Measurements from ENCODE around the gene EPHA3.
"Not testable (repeated sequence)": the region's sequence is repeated elsewhere in the genome, so short reads cannot be mapped to it uniquely, and the experiment has no call there.

Gene EPHA3

DNA sequence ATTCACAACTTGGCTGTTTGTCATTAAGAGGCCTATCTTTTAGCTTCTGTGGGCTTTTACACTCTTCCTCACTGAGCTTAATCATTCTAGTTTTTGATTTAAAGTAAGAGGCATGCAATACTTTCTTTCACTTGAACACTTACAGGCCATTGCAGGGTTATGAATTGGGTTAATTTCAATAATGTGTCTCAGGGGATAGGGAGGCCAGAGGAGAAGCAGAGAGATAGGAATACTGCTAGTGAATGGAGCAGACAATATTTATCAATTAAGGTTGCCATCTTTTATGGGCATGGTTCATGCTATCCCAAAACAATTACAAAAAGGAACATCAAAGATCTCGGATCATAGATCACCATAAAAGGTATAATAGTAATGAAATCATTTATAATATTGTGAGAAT is 189.8 kb downstream of the EPHA3 start:
- DNase-seq: no peak

DNA sequence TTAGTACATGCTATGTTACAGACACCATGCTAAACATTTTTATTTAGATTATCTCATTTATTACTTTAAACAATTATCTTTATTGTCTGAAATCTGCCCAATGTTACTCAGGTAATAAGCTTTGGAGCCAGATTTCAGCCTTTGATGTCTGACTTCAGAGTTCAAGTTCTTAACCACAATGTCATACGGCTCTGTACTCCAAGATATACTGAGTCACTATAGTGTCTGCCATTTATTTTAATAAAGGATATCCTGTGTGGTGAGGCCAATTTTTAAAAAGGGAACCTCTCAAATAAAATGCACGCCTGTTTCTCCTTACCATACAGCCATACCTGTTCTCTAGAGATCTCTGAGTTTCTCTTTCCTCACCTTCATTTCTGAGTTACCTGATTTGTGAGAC is 193.1 kb downstream of the EPHA3 start:
- DNase-seq: no peak

DNA sequence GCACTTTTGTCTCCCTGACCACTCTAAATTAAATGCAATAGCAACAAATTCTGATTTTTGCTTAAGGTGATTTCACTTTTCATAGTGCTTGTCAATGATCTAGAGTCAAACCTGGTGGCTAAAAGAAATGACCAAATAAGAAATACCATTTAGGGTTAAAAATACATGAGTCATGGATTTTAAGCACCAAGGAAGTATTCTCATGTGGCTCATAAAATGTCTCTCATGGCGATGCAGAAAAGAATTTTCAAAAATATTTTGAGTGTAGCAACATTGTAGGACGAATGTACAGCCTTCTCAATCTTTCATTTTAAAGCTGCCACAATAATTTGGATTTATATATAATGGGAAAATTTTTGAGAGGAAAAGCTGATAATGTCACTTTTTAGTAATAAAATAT is 193.6 kb downstream of the EPHA3 start:
- DNase-seq: no peak

DNA sequence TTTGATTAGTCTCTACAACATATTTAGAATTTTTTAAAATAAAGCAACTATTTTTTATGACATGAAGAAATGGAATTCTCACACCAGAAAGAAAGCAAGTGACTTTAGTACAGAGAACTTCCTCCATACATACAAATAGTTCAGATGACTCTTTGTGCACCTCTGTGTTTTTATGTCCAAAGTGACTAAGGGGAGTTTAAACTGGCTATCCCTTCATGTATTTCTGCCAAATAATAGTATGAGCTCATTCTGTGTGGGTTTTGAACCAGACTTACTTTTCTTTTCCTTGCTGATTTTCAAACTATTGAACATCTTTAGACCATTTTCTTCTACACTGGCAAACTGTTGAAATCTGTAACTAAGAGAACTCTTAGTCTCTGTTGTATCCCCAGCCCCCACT is 196.3 kb downstream of the EPHA3 start:
- DNase-seq: no peak

DNA sequence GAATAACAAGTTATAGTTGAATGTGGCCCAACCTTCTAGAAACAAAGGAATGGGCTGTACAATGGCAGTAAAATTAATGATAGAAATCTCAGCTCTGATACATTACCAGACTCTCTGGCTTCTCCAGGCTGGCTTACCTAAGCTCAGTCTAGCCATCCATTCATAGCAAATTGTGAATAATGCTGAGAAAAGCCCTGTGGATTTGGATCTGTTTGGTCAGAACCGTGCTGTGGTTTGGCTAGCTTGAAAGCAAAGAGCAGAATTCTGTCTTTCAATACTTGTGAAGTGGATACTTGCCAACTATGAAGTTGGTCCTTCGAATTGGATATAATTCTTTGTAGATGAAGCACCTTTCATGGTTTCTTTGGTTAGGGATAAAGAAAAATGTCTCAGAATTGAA is 199.1 kb downstream of the EPHA3 start:
- no peak for DNase-seq

DNA sequence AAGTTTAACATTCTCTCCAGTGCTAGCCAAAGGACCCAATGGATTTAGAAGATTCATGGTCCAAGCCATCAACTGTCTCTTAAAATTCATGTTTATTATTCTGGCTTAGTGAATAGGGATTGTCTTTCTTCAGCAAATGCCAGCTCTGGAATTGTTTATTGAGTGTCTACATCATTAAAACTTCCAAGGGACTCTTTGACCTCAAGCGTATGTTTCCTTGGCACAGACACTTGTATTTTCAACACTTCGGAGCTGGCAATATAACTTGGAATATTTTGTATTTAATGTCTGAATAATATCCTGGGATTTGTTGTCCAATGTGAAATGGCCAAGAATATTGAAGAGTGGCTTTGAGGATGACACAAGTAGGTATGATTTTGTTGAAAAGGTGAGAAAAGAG is 204.2 kb downstream of the EPHA3 start:
- DNase-seq: no peak

DNA sequence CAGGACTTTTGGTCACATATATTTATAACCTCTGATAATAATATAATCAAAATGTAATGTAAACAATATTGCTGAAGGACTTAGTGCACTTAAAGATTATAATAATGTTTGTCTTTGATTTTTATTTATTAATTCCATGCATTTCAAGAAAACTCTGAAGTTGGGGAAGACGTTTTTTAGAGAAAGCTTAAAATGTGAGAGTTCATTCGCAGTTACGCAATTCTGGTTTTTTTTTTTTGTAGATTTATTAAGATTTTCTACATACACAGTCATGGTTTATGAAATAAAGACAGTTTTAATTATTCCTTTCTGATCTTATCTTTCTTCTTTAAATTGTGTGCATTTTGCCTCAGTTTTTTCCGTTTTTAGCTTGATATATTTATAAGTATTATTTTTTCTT is 204.7 kb downstream of the EPHA3 start:
- DNase-seq: no peak

DNA sequence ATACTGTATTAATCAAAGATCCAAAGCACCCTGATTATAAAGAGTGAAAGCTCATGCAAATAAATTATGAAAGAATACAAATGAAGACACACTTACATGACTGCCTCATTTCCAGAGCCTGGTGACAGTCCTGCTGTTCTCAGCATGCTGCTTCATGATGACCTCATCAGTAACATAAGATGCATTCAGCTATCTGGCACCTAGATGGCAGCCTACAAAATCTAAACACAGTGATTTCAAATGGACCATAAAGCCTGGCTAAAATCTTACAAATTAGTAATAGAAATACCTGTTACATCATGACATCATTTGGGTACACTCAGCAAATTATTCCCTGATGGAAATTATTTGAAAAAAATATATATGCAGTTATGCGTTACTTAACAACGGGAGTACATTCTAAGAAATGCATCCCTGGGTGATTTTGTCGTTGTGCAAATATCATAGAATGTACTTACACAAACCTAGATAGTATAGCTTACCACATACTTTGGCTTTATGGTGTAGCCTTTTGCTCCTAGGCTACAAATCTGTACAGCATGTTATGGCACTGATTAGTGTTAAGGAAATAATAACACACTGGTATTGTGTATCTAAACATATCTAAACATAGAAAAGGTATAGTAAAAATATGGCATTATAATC is 207.2 kb downstream of the EPHA3 start:
- no peak for DNase-seq

DNA sequence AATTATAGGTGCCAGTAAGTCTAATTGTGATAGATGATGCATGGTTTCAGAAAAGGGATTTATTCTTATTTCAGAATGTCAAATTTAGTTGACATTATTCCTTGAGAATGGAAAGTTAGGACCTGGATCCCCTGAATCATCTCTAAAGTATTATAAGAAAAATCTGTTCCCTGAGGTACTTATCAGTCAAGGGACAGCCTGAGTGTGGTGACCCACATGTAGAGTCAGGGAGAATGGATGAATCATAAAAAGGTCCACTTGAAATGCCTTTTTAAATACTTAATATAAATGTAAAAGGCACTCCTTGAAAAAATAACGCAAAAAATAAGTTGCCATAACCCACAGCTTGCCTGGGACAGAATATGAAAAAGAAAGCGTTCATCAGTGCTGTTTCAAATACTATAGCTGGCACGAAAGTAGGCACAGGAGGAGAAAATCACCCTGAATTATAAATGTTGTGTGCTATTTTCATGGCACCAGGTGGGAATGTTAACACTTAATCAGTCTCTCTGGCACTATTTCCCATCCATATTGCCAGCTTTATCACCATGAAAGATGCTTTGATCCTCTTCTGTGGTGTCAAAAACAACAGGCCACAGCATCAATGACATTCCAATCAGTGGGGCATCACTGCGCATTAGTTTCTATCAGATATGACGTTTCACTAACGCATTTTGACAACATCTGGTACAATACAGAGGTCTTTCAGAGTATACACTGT is 208.5 kb downstream of the EPHA3 start:
- no peak for DNase-seq

DNA sequence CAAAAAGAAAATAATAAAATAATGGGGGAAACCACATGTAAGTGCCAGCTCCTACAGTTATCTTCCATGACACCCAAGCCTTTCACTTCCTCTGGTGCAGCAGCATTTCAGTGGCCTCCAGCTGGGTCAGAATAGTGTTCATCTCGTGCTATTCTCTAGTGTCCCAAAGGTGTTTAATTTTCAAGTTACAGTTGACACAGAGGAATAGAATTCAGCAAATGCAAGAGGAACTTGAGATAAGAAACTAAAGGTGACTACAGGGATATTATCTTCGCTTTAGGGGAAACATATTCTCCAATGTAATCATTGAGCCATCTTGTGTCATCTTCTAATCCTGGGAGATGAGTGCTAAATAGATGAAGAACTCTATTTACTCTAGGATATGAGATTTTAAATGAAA is 212.8 kb downstream of the EPHA3 start:
- no peak for DNase-seq

DNA sequence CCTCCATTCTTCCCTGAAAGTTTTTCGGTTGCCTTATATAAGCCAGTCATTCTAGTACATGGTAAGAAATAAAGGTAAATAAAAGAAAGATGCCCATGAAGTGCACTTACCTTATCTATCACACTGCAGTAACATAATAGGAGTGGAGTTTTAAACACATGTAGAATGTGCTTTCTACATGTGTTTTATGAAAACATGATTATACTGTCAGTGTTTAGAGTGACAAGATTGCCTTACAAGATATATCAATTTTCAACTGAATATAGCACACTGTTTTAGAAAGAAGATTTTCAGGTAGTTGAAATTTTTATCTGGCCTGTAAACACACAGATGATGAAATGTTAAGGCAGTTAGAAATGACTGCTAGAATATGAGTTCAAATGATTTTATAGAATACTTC is 219.6 kb downstream of the EPHA3 start:
- DNase-seq: no peak

DNA sequence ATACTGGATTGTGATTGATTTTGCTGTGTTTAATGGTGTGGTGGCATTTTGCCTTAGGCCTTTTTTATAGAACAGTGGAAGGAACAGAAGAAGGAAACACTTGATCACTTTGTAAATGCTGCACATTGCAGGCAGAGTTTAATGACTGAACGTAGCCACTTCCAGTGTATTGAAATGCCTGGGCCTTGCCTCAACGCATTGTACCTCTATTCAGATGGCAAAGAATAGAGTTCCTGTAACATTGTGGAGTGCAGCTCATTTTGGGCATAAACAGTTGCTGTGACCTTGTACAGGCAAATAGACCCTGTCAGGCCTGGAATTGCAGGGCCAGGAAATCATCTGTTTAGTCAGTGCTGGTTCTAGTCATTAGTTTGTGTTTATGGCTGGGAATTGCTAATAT is 225.0 kb downstream of the EPHA3 start:
- no peak for DNase-seq

DNA sequence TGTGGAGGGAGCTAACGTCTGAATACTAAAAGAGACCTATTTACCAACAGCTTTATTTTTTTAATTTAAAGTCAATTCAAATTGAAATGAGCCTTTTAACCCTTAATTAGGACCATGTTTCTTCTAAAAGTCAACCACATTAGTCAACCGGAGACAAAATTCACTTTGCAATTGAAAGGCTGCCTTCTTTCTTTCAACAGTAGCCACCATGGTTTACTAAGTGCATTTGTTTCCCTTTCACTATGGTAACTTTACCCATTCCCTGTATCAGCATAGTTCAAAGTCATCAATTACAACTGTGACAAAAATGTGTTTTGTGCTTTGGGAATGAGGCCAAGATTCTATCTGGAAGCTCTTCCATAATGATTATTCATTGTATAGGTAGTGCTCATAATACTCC is 225.4 kb downstream of the EPHA3 start:
- no peak for DNase-seq

DNA sequence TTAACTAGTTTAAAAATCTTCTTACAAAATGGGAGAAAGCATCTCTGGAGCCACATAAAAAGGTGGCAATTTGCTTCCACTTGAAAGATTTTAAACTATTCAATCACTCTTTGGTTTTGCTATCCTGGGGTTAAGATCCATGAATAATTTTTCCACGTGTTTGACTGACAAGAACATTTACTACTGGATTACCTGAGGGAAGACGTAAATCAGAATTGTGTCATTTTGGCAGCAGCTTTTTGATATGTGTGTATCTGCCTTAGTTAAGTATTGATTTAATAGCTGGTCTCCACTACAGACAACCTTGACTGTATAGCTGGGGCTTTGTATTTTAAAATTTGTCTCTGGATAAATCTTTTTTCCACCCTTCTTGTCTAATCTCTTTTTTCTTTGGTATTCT is 228.3 kb downstream of the EPHA3 start:
- DNase-seq: no peak

DNA sequence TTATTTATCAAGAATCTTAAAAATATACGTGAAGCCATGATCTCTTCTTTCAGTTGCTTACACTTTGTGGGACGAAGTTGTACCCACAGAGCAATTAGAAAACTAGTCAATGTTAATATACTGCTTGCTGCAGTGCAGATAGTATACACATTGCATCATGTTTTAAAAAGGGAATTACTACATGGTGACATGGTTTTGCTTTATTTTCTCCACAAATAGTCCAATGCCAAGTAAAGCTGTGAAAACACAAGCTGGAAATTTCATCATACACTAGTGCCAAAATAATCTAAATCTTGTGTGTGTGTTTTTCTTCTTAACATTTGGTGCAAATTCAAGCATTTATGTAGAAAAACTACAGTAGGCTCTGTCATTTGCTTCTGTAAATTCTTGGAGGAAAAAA is 233.0 kb downstream of the EPHA3 start:
- no peak for DNase-seq

DNA sequence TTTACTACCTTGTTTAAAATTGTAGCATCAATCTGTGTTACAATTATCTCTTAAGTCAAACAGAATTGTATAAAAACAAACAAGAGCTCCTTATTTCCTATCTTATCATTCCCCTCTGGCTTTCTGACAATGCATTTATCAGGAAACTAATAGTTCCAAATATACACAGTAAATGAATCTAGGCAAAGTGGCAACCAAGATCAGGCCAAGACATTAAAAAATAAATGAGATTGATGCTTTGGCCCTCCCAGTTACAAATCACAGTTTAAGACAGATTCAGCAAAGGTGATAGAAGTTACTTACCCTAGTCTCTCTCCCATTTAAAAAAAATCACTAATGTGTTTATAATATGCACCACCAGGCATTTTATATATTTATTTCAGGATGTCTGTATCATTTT is 236.7 kb downstream of the EPHA3 start:
- DNase-seq: no peak

DNA sequence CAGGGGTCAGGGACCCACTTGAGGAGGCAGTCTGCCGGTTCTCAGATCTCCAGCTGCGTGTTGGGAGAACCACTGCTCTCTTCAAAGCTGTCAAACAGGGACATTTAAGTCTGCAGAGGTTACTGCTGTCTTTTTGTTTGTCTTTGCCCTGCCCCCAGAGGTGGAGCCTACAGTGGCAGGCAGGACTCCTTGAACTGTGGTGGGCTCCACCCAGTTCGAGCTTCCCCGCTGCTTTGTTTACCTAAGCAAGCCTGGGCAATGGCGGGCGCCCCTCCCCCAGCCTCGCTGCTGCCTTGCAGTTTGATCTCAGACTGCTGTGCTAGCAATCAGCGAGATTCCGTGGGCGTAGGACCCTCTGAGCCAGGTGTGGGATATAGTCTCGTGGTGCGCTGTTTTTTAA is 243.5 kb downstream of the EPHA3 start:
- not testable (repeated sequence) for DNase-seq

DNA sequence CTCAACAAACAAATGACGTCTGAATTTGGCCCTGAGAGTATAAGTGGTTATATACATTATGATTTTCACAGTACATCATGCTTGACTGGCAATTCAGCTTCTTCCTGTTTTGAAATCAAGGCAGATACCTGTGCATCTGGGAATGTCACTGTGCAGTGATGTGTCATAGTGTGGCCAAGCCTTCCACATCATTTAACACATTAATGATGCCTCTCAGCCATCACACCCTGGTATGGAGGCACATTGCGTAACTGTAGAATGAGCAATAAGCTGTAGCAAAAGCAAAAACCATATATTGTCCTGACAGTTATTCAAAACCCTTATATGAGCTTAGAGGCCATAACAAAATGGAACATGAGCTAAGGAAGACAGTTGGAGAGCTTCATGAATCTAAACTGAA is 246.0 kb downstream of the EPHA3 start:
- DNase-seq: no peak

DNA sequence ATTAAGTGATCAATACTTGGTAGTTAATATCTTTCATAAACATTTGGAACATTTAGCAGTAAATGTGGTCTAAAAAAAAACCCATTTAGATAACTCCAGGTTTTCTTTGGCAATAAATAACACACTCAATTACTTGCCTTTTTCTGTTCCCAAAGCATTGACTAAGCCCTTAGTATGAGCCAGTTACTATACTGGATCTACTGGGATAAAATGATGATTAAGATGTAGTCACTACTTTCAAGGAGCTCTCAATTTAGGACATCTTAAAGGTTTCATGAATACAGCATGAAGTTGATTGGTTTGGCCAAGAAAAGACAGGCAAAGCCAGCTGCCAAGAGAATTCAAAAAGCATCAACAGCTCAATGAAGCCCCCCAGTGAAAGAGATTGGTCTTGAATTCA is 250.9 kb downstream of the EPHA3 start:
- no peak for DNase-seq

DNA sequence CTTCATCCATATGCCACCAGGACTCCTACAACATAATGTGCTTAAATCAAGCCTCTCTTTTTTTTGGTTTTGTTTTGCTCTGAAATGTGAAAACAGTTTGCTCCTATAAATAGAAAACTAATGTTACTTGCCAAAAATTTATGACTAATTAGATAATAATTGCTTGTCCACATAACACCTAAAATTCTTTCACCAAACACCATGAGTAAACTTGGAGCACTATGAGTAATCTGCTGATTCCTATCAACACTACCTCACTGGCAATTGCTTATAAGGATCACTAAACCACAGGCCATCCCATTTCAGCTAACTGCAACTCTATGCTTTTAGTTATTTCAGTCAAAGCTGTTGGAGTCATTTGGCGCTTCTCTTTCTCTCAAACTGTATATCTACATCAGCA is 252.7 kb downstream of the EPHA3 start:
- DNase-seq: no peak

DNA sequence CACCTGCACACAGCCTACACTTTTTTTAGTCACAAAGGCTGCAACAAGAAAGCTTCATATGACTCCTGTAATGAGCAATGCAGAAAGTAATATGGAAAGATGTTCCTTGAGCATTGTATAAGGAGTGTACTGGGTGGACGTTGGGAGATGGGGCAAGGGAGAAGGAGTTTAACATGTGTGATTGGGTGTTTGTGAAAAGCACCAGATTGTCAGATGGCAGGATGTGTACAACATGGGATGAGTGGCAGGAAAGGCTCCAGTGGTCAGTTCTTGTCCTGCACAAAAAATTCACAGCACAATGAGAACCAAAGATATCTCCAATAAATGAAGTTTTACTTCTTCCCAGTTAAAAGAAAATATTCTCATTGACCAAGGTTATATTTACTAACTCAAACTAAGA is 255.1 kb downstream of the EPHA3 start:
- DNase-seq: no peak

DNA sequence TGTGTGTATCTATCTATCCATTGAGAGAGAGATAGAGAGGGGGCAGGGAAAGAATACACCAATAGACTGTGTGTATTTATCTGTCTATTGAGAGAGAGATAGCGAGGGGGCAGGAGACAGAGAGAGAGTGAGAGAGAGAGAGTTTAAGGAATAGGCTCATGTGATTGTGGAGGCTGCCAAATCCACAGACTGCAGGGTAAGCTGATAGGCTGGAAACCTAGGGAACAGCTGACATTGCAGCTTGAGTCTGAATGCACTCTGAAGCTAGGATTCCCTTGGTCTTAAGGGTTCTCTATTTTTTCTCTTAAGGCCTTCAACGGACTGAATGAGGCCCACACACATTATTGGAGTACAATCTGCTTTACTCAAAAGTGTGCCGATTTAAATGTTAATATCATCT is 255.8 kb downstream of the EPHA3 start:
- DNase-seq: no peak

DNA sequence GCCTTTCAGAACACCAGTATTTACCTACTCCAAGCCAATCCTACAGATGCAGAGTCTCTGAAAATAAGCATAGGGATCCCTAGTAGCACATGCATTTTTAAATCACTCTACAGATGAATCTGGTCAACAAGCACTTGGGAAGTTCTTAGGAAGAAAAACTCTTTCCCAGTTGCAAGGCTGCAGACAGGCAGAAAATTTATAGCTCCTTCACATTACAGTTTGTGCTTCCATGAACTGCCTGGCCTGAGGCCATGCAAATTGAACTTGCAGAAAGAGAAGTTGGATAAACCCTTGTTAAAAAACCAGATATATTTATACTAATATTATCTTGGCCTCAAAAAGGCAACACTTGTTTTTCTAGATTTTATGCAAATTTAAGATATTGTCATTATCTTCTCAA is 256.9 kb downstream of the EPHA3 start:
- no peak for DNase-seq

DNA sequence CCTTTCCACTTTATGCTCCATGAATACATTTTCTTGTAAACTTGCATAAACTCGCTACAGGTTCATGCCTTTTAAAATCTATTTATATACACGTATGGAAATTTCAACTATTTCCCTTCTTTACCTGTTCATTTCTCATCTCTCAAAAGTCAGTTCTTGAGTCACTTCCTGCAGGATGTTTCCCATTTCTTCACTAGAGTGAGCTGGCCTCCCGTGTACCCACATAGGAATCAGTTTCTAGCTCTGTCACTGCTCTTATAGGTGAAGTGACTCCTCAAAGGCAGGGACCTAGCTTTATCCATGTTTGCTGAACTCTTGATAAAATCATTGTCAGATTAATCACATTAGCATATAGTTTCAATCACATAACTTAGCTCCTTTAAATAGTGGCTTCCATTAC is 259.7 kb downstream of the EPHA3 start:
- DNase-seq: no peak

DNA sequence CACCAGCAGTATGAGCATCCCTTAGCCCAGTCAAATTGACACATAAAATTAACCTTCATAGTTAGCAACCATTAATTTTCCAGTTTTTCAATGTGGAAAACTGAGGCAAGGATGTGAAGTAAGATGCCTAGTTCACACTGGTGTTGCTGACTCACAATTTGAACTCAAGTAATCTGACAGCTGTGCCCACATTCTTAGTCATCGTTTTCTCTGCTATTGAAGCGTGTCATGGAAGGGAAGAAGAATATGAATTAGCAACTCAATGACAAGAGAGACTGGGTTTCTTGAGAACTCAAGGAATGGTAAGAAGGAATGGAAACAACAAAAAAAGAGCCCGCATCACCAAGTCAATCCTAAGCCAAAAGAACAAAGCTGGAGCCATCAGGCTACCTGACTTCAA is 261.4 kb downstream of the EPHA3 start:
- DNase-seq: no peak
